ENCODE results near the gene ZBTB42.

GRCh38 chr14:104792101-104792884 lies 8.6 kb upstream of the ZBTB42 start:
- TF ChIP-seq GATA2 (IDR thresholded peaks at IDR 0.05; ENCODE audit: low read depth, low read length) (no peak), GATA3 (IDR thresholded peaks at IDR 0.05; ENCODE audit: low read depth, low read length) (no peak)
